HepG2 (cell line): ENCODE data around the gene ZNF287. TPM values are rescaled to one million over a fixed set of nuclear protein-coding genes. Genes with fewer than 3 reads are reported as not detected.

Experiments
- ATAC-seq: fragments of 200-7000 bp; cut with Tn5 transposase; 3 replicates; pipeline ENCODE4 v1.9.1; 2020; ENCODE audit warnings: mild to moderate bottlenecking, moderate library complexity
- BruUV-seq: library from RNA; stranded (reverse); fragments of 400-500 nt; replicated peaks from 2 replicates; lab custom pipeline; 2021; lab: Mats Ljungman, UMichigan
- CTCF ChIA-PET: fragments of 300-600 bp; formaldehyde crosslinking; extraction: SDS; loops from one replicate; lab custom pipeline; 2021; ENCODE audit warnings: low total read pairs, inconsistent platforms, low intra/inter-chr PET ratio; lab: Yijun Ruan, JAX
- POLR2A ChIA-PET: fragments of 350-600 bp; sonication (Branson Sonifier 250); formaldehyde crosslinking; loops from one replicate; lab custom pipeline; 2020; ENCODE audit warnings: antibody characterized with exemption, inconsistent platforms; lab: Yijun Ruan, JAX
- DNase-seq: peaks from one replicate; pipeline ENCODE4 v3.0.0-alpha.2; 2015; ENCODE audit warnings: low spot score
- FAIRE-seq: peaks from 3 replicates; lab custom pipeline; 2011; peaks lifted over from hg19 to GRCh38; lab: Jason Lieb, UNC
- H2AFZ ChIP-seq: one replicate; pipeline ENCODE4 v1.6.1; 2011; ENCODE audit warnings: low read length, inconsistent platforms
- H3K27ac ChIP-seq: fragments of 300-600 bp; 3 replicates; pipeline ENCODE4 v1.8.0; 2011; ENCODE audit warnings: mixed run types, mild to moderate bottlenecking, mixed read lengths, low read length, inconsistent platforms; ENCODE audit not compliant: insufficient read depth; ENCODE audit errors: extremely low read length
- H3K27me3 ChIP-seq, 2 experiments: fragments of 200-600 bp in 1 of 2; 2 replicates in 1 of 2; 3 replicates in 1 of 2; pipeline versions ENCODE4 v1.6.0 to v1.8.0; 2011; ENCODE audit warnings: low read length in 2 of 2, mild to moderate bottlenecking in 2 of 2, moderate library complexity in 2 of 2, inconsistent platforms in 1 of 2; ENCODE audit not compliant: insufficient read depth in 2 of 2, control insufficient read depth in 1 of 2
- H3K36me3 ChIP-seq, 2 experiments: fragments of 200-600 bp in 1 of 2; replicated peaks in 1 of 2; 2 replicates in 1 of 2; 3 replicates in 1 of 2; pipeline versions ENCODE4 v1.5.1 to v1.8.0; 2011; ENCODE audit warnings: low read length in 2 of 2, inconsistent platforms in 1 of 2; ENCODE audit not compliant: insufficient read depth in 2 of 2, control insufficient read depth in 1 of 2
- H3K4me1 ChIP-seq: 2 replicates; pipeline ENCODE4 v1.5.1; 2012; ENCODE audit warnings: low read length, inconsistent platforms; ENCODE audit not compliant: insufficient read depth
- H3K4me2 ChIP-seq: 2 replicates; pipeline ENCODE4 v1.6.0; 2011; ENCODE audit warnings: low read depth, low read length, inconsistent platforms
- H3K4me3 ChIP-seq, 3 experiments: fragments of 200-600 bp in 1 of 3; sonication (generic), shearing (Covaris generic) in 1 of 3; replicated peaks in 1 of 3; 2 replicates each; pipeline ENCODE4 v1.5.1; 2011 to 2016; ENCODE audit warnings: low read length in 3 of 3, inconsistent platforms in 2 of 3, low read depth in 2 of 3, mild to moderate bottlenecking in 2 of 3, control low read depth in 1 of 3, mixed read lengths in 1 of 3; ENCODE audit not compliant: insufficient read depth in 1 of 3
- H3K79me2 ChIP-seq: one replicate; pipeline ENCODE4 v1.6.1; 2011; ENCODE audit warnings: low read length, inconsistent platforms; ENCODE audit not compliant: insufficient read depth
- H3K9ac ChIP-seq: 2 replicates; pipeline ENCODE4 v1.6.0; 2011; ENCODE audit warnings: mild to moderate bottlenecking, low read depth, low read length, inconsistent platforms; ENCODE audit not compliant: insufficient read depth
- H3K9me3 ChIP-seq: 2 replicates; pipeline ENCODE4 v1.5.1; 2012; ENCODE audit warnings: mild to moderate bottlenecking, low read length
- H4K20me1 ChIP-seq: 2 replicates; pipeline ENCODE4 v1.6.0; 2011; ENCODE audit warnings: inconsistent platforms, mild to moderate bottlenecking, low read length, moderate library complexity; ENCODE audit not compliant: insufficient read depth
- BORCS8-MEF2B ChIP-seq: sonication (generic); formaldehyde crosslinking; IDR thresholded peaks from 2 replicates; pipeline ENCODE4 v1.8.0; 2022; ENCODE audit warnings: mild to moderate bottlenecking, missing genetic modification reagents
- CCAR2 ChIP-seq: fragments of 200-400 bp; formaldehyde crosslinking; optimal IDR thresholded peaks from 2 replicates; pipeline ENCODE3; 2018; ENCODE audit warnings: low read depth, mild to moderate bottlenecking, low read length, moderate library complexity
- GATA4 ChIP-seq: sonication (generic); IDR thresholded peaks from 2 replicates; pipeline ENCODE4 v1.6.1; 2016; ENCODE audit warnings: antibody characterized with exemption, low read depth, borderline replicate concordance
- NRL ChIP-seq: sonication (generic); formaldehyde crosslinking; IDR thresholded peaks from 2 replicates; pipeline ENCODE4 v1.5.0; 2020; ENCODE audit warnings: missing genetic modification reagents, mild to moderate bottlenecking, moderate library complexity, borderline replicate concordance
- PITX1 ChIP-seq: sonication (generic); formaldehyde crosslinking; IDR thresholded peaks from 2 replicates; pipeline ENCODE4 v1.5.1; 2020; ENCODE audit warnings: mild to moderate bottlenecking, missing genetic modification reagents
- TAF15 ChIP-seq: fragments of 200-400 bp; formaldehyde crosslinking; IDR thresholded peaks from one replicate; pipeline ENCODE4 v1.6.1; 2018; ENCODE audit warnings: mild to moderate bottlenecking, low read depth, low read length; ENCODE audit not compliant: poor library complexity, severe bottlenecking
- ZNF547 ChIP-seq: sonication (generic); formaldehyde crosslinking; IDR thresholded peaks from 2 replicates; pipeline ENCODE4 v1.5.1; 2020; ENCODE audit warnings: mild to moderate bottlenecking, missing genetic modification reagents
- ZNF781 ChIP-seq: sonication (generic); formaldehyde crosslinking; IDR thresholded peaks from 2 replicates; pipeline ENCODE4 v1.5.1; 2020; ENCODE audit warnings: borderline replicate concordance, mild to moderate bottlenecking, missing genetic modification reagents; ENCODE audit errors: not compliant biosample characterization
- ZSCAN20 ChIP-seq: sonication (generic); formaldehyde crosslinking; IDR thresholded peaks from 2 replicates; pipeline ENCODE4 v1.4.0; 2020; ENCODE audit warnings: missing genetic modification reagents, mild to moderate bottlenecking, borderline replicate concordance
- WGBS: methylation state at CpG from one replicate; pipeline ENCODE4 v1.1.6; 2017; ENCODE audit warnings: low lambda C conversion rate; 5-methylcytosine and 5-hydroxymethylcytosine counted together
- in situ Hi-C: cut with HindIII; loops from 2 replicates; pipeline ENCODE4 v1.10.0; 2017; ENCODE audit warnings: low pct_unique_long_range_greater_than_20kb; ENCODE audit not compliant: extremely low pct_ligation_motif_present
- intact Hi-C: fragments of 100-400 bp; cut with micrococcal nuclease; formaldehyde crosslinking; loops from one replicate; pipeline ENCODE4 v1.10.0; 2022; ENCODE audit not compliant: unreplicated experiment
- polyA plus RNA-seq, 8 experiments: library from polyadenylated mRNA; depleted of rRNA in 3 of 8; stranded (reverse) in 7 of 8; unstranded in 1 of 8; fragments of >200 nt; fragmentation: Illumina TruSeq in 4 of 8; extraction: Trizol in 4 of 8; gene quantifications; 2 replicates each; pipeline versions ENCODE4 v1.2.1 to v1.2.3, GENCODE V29; 2011 to 2016; ENCODE audit warnings: low read depth in 4 of 8, missing spikeins in 1 of 8, mixed read lengths in 1 of 8; ENCODE audit not compliant: insufficient read depth in 1 of 8
- total RNA-seq, 5 experiments: library from RNA; depleted of rRNA; stranded (reverse); fragments of >200 nt; fragmentation: Illumina TruSeq; extraction: Trizol; gene quantifications; 2 replicates each; pipeline ENCODE4 v1.2.3, GENCODE V29; 2016; ENCODE audit warnings: low read depth in 1 of 5
- TF ChIP-seq, protein P1 (sequence below): sonication (generic); formaldehyde crosslinking; IDR thresholded peaks from 2 replicates; pipeline ENCODE4 v1.4.0; 2020; ENCODE audit warnings: missing genetic modification reagents, borderline replicate concordance
- TF ChIP-seq, protein P2 (sequence below): sonication (generic); formaldehyde crosslinking; IDR thresholded peaks from 2 replicates; pipeline ENCODE4 v1.4.0; 2020; ENCODE audit warnings: mild to moderate bottlenecking, missing genetic modification reagents
- TF ChIP-seq, protein P3 (sequence below): sonication (generic); formaldehyde crosslinking; IDR thresholded peaks from 2 replicates; pipeline ENCODE4 v1.5.0; 2020; ENCODE audit warnings: mild to moderate bottlenecking, missing genetic modification reagents, moderate library complexity

ZNF287 gene
- total and polyA plus RNA-seq, 2 of the 13 experiments (the other 11 are each of a cell fraction or from before 2014, with no cell fraction given): 0.21 TPM; not detected in 1

DNA sequence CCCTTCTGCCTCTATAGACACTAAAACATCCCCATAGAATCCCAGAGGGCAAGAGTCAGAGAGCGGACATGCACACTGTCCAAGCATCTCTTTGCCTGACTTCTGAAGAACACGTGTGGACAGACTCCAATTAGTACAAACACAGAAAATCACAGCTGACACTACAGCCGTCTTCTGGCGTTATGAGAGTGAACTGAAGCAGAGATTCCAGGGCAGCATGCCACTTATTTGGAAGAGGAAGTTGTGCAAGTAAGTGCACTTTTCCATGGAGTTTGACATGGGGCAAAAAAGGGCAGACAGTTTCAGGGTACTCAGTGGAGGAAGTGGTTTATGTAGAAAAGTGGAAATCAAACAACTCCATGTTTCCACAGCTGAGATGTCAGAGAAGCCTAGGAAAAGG, 16.8 kb upstream of the ZNF287 start (continued):
- TF ChIP-seq, protein P1, sequence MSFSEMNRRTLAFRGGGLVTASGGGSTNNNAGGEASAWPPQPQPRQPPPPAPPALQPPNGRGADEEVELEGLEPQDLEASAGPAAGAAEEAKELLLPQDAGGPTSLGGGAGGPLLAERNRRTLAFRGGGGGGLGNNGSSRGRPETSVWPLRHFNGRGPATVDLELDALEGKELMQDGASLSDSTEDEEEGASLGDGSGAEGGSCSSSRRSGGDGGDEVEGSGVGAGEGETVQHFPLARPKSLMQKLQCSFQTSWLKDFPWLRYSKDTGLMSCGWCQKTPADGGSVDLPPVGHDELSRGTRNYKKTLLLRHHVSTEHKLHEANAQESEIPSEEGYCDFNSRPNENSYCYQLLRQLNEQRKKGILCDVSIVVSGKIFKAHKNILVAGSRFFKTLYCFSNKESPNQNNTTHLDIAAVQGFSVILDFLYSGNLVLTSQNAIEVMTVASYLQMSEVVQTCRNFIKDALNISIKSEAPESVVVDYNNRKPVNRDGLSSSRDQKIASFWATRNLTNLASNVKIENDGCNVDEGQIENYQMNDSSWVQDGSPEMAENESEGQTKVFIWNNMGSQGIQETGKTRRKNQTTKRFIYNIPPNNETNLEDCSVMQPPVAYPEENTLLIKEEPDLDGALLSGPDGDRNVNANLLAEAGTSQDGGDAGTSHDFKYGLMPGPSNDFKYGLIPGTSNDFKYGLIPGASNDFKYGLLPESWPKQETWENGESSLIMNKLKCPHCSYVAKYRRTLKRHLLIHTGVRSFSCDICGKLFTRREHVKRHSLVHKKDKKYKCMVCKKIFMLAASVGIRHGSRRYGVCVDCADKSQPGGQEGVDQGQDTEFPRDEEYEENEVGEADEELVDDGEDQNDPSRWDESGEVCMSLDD (CRISPR knock-in tag): no peak
- TF ChIP-seq ZSCAN20 (CRISPR knock-in tag) (no peak), CCAR2 (no peak), GATA4 (no peak), PITX1 (CRISPR knock-in tag) (no peak), ZNF781 (CRISPR knock-in tag) (no peak)

GRCh38 chr17:16584273-16584995, 15.4 kb upstream of the ZNF287 start:
- 31% methylated on average over 17 of the region's 39 CpGs for WGBS
- POLR2A ChIA-PET: interaction anchor here (1.2 kb wide), 1 partner anchor 48 kb away, joined by 4 read pairs; no protein-coding TSS in a partner anchor
- Histone ChIP-seq H3K4me1 (peaks cover 20% of the 10 kb centered on the region), H3K36me3 (no peaks in the 10 kb centered on the region), H3K27ac (no peak overlapping the region), H3K9me3 (no peaks in the 10 kb centered on the region), H3K9ac (0 out of 2 replicates have a peak overlapping the region, but pooled peaks have one; percentile 17), H3K4me3 (peak overlapping the region; percentile 33 to 69 (median 54); a peak in 5 of 6 replicates), H3K79me2 (no peaks in the 10 kb centered on the region), H3K27me3 (peaks cover 0 to 21% of the 10 kb centered on the region in 2 experiments; a peak in 4 of 5 replicates), H3K4me2 (peak overlapping the region; percentile 95), H4K20me1 (no peaks in the 10 kb centered on the region), H2AFZ (peak overlapping the region; percentile 86)
- DNase-seq: peak; percentile 80
- peak; percentile 30 for FAIRE-seq
- BruUV-seq: no TSS peak
- in situ Hi-C loops (no loop called here), intact Hi-C loops (no loop called here)
- peak; percentile 96 for ATAC-seq
- CTCF ChIA-PET: interaction anchor here (1.6 to 1.7 kb wide), 2 partner anchors 48 to 106 kb away, joined by 7 to 9 read pairs; partner anchors contain the start of gene CCDC144A
- TF ChIP-seq ZNF547 (no peak), NRL (CRISPR knock-in tag) (no peak), BORCS8-MEF2B (peak; percentile 71; the same call in 1 of the 2 replicates), TAF15 (no peak)
- TF ChIP-seq, protein P2, sequence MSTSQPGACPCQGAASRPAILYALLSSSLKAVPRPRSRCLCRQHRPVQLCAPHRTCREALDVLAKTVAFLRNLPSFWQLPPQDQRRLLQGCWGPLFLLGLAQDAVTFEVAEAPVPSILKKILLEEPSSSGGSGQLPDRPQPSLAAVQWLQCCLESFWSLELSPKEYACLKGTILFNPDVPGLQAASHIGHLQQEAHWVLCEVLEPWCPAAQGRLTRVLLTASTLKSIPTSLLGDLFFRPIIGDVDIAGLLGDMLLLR (CRISPR knock-in tag): 0 out of 2 replicates have a peak, but pooled peaks have one; percentile 27
- TF ChIP-seq, protein P3, sequence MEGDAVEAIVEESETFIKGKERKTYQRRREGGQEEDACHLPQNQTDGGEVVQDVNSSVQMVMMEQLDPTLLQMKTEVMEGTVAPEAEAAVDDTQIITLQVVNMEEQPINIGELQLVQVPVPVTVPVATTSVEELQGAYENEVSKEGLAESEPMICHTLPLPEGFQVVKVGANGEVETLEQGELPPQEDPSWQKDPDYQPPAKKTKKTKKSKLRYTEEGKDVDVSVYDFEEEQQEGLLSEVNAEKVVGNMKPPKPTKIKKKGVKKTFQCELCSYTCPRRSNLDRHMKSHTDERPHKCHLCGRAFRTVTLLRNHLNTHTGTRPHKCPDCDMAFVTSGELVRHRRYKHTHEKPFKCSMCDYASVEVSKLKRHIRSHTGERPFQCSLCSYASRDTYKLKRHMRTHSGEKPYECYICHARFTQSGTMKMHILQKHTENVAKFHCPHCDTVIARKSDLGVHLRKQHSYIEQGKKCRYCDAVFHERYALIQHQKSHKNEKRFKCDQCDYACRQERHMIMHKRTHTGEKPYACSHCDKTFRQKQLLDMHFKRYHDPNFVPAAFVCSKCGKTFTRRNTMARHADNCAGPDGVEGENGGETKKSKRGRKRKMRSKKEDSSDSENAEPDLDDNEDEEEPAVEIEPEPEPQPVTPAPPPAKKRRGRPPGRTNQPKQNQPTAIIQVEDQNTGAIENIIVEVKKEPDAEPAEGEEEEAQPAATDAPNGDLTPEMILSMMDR (CRISPR knock-in tag): peak; percentile 97
